ENCODE results near the gene MOGAT3.
A peak's percentile ranks its signal among the peaks of the same experiment; 100 is the strongest.

The MOGAT3 gene

DNA sequence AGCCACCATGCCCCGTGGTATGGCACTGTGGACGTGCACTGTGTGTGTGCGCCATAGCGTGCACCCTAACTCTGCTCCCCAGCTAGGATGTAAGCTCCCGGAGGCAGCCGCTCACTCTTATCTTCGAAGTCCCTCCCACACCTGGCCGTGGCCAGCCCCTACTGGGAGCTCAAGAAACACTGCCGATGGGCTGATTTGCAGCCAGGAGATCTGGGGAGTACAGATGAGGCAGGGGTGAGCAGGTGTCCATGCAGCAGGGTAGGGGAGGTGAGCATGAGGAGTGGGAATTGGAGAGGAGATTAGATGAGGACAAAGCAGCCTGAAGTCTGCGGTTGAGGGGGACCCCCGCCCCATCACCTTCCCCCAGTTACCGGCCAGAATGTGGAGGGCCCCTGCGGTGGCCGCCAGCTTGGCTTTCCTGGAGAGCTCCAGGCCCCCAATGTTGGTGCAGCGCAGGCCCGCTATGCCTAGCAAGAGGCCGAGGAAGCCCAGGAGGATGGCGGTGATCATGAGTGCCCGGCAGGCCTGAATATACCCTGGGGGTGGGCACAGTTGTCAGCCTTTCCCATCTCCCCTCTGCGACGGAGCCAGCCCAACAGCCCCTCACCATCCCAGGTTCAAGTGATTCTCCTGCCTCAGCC lies 33.2 kb upstream of the MOGAT3 start:
- no peak for DNase-seq (ENCODE audit: low spot score)

DNA sequence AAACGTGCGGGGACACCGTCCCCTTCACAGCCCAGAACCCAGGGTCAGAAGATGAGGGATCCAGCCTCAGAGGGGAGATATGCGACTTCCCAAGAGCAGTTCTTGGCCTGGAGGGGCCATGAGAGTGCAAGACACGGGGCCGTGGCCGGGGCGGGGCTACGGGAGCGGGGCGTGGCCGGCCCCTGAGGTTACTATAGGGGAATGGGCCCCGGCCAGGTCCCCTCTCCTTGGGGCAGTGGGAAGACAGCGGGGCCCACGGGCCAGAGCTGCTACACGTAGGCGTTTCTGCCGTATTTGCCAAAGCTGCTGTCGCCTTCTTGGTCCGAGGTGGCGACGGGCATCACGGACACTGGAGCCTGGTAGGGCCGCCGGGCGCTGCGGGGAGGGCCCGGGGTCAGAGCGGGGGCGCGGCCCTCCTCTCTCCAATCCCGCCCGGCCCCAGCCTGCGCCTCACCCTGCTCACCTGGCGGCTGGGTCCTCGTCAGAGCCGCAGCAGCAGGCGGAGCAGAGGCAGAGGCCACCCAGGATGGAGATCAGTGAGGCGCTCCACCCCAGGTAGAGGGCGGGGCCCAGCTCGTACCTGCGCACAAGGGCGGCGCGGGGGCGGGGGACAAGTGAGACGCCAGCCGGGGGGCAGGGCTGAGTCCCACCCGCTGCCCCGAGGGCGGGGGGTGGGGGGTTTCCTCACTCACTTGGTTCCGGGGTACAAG lies 31.5 kb upstream of the MOGAT3 start:
- DNase-seq (ENCODE audit: low spot score): no peak

GRCh38 chr7:101231644-101232043 lies 30.8 kb upstream of the MOGAT3 start:
- DNase-seq (ENCODE audit: low spot score): no peak

GRCh38 chr7:101226721-101227120 lies 25.9 kb upstream of the MOGAT3 start:
- DNase-seq (ENCODE audit: low spot score): no peak

DNA sequence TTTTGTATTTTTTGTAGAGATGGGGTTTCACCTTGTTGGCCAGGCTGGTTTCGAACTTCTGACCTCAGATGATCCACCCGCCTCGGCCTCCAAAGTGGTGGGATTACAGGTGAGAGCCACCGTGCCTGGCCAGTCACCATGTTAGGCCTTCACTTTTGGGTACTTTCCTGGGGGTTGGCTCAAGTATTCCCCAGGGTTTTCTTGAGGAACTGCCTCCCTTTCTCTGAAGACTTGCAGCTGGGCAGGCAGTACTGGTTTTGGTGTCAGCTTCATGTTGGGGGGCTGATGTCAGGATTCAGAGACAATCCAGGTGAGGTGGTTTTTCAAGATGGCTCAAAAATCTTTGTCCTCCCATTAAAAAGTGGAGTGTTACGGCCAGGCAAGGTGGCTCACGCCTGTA lies 24.8 kb upstream of the MOGAT3 start:
- no peak for DNase-seq (ENCODE audit: low spot score)

GRCh38 chr7:101223528-101223927 lies 22.7 kb upstream of the MOGAT3 start:
- DNase-seq (ENCODE audit: low spot score): no peak

DNA sequence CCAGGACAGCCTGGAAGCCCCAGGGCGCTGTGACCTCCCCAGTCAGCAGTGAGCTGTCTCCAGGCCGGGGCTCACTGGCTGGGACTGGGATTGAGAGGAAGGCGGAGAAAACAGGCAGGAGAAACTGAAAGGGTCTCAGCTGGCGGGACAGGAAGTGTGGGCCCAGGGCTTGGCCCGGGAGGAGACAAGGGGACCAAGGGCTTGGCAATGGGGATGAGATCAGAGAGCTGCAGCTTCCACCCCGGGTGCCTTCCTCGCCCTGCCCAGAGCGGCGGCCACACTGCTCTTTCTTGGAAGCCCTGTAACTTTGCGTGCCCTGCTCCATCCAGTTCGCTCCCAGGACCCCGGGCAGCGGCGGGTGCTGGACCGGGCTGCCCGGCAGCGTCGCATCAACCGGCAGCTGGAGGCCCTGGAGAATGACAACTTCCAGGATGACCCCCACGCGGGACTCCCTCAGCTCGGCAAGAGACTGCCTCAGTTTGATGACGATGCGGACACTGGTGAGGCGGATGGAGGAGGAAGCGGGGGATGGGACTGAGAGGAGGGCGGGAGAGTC lies 21.5 kb upstream of the MOGAT3 start:
- DNase-seq (ENCODE audit: low spot score): no peak

GRCh38 chr7:101220295-101220694 lies 19.5 kb upstream of the MOGAT3 start:
- no peak for DNase-seq (ENCODE audit: low spot score)

DNA sequence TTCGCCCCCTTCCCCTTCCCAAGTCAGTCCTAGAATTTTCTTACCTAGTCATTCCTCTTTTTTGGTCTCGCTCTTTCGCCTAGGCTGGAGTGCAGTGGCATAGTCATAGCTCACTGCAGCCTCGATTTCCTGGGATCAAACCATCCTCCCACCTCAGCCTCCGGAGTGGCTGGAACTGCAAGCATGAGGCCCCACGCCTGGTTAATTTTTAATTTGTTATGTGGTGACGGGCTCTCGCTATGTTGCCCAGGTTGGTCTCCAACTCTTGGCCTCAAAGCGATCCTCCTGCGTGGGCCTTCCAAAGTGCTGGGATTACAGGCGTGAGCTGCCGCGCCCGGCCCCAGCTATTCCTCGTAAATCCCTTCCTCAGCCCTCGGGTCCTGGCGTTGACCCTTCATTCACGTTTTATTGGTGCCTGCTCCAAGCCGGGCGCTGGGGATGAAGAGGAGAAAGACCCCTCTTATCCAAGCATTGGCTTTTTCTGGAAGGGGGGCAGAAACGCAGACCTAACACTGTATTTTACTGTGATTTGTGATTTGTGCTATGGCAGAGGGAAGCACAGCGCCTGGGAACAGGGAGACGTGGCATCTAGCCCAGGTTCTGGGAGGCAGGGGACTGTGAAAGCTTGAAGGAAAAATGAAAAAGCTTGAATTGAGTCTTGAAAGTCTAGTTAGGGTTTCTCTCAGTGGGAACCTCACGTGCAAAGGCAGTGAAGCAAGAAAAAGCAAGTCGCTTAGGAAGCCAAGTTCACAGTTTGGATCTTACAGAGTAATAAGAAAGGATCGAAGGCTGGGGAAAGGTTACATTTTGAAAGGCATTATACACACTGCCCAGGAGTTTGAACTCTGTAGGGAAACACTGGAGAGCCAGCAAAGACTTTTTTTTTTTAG lies 17.6 kb upstream of the MOGAT3 start:
- DNase-seq (ENCODE audit: low spot score): no peak

- DNase-seq (ENCODE audit: low spot score): peak; percentile 94
These were observed 16.8 kb upstream of the MOGAT3 start, which contains the start of the genes PLOD3 and ZNHIT1 for GRCh38 chr7:101217388-101218235. PLOD3 (minus strand) TSS chr7:101217581; CDS start chr7:101217274, 307 bp downstream. ZNHIT1 (plus strand) TSS chr7:101218165; CDS start chr7:101218196, 31 bp downstream.

DNA sequence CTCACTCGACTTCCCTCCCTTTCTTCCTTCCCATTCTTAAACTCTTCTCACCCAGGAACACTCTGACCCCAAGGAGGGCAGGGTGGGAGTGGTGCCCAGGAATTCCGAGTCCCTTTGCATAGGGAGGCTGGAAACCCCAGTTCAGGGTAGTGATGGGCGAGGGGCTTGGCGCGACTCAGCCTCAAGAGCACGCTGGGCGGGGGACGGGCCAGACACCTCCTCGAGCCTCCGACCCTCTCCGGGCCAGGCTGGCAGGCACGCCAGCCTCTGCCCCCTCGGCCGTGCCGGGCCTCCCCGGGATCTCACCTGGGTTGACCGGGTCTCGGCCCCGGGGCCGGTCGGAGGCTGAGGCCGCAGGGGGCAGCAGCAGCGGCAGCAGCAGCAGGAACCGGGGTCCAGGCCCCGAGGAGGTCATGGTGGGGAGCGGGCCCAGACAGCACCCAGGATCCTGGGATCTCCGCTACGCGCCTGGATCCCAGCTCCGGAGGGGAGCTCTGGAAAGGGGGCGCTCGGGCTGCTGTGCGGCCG lies 16.1 kb upstream of the MOGAT3 start:
- DNase-seq (ENCODE audit: low spot score): no peak

DNA sequence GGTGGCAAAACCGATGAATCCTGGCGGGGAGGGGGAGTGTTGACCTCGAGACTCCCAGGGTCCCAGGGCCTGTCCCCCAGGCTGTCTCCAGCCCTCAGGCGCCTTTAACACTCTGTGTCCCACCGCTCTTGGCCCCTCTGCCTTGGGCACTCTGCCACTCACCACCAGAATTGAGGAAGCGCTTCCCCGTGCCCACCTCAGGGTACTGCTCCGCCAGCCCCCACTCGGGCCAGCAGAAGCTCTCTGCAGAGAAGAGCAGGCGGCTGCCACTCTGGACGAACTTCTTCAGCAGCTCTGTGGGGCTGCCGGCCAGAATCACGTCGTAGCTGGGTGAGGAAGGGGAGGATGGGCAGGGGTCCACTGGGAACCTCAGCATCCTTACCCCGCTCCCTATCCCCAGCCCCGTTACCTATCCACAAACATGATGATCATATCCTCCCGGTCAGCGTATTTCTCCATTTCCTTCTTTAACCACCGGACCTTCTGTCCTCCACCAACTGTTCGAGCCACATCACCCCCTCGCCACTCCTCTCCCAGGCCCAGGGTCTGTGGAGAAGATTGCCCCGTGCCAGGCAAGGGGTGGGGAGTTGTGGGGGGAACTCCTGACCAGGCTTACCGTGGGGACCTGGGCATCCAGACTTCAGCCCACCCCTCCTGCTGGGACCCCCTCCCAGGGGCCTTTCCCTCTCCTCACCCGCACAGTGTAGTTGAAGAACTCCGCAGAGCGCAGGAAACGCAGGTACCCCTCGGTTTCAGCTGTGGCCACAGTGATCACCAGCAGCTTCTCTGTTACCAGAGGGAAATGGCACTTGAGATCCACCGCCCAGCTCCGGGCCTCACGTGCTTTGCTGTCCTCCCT lies 15.4 kb upstream of the MOGAT3 start:
- DNase-seq (ENCODE audit: low spot score): no peak

DNA sequence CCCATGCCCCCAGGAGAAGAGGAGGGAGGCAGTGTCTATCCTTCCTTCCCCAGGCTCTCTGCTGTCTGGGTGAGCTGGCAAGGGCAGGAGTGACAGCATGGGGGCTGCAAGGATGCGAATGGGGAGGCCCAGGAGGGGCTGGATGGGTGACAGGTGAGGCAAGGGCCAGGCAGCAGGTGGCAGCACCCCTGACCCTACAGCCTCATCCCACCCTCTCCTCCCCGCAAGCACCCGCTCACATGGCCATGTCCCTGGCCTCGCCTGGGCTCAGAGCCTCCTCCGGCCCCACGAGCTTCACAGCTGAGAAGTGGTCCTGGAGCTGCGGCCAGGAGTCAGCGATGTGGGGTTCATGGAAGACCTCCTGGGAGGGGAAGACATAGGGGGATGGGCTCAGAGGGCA lies 11.2 kb upstream of the MOGAT3 start:
- no peak for DNase-seq (ENCODE audit: low spot score)

DNA sequence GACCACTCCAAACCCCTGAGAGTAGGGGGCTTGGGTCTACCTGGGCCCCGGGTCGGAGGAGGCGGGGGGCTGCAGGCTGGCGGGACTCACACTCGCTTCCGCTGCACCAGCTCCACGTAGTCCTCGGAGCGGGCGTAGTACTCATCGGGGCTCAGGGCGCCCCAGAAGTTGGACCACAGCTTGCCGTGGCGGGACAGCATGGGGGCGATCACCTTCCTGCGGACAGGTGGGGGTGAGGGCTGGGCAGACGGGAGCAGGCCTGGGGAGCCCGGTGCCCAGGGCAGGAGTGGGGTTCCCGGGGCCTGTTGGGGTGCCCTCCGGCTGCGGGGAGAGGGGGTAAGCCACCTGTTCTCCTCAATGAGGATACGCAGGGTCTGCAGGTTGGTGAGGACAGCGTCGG lies 10.7 kb upstream of the MOGAT3 start:
- no peak for DNase-seq (ENCODE audit: low spot score)

DNA sequence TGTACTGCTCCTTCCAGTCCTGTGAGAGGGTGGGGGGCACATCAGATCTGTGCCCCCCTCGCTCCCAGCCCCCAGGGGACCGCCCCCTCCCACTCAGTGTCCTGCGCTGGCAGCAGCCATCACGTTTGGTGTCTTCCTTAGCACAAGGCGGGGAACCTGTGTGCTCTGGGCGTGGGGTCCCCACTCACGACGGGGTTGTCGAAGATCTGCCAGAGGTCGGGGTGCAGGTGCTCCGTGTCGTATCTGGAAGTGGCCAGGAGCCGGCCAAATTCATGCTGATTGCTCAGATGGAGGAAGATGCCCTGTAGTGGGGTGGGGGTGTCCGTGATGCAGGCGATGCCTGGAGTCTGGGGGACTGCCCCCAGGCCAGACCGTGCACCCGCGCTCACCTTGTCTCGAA lies 9.3 kb upstream of the MOGAT3 start:
- no peak for DNase-seq (ENCODE audit: low spot score)

- no peak for DNase-seq (ENCODE audit: low spot score)
These were observed 8.0 kb upstream of the MOGAT3 start for GRCh38 chr7:101208794-101209193.

- no peak for DNase-seq (ENCODE audit: low spot score)
These were observed 6.6 kb upstream of the MOGAT3 start for GRCh38 chr7:101207459-101207858.

DNA sequence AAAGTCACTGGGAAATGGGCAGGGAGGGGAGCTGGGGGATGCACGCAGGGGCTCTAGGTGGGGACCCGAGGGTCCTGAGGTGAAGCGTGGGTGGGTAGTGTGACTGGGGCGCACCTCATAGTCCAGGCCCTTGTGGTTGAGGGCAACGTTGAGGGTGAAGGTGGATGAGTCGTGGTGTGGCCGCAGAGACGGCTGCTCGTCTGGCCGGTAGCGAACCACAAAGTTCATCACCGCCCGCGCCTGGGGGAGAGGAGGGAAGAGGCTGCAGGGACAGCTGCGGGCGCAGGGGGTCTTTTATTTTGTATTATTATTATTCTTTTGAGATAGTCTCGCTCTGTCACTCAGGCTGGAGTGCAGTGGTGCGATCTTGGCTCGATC lies 5.8 kb upstream of the MOGAT3 start:
- DNase-seq (ENCODE audit: low spot score): no peak

DNA sequence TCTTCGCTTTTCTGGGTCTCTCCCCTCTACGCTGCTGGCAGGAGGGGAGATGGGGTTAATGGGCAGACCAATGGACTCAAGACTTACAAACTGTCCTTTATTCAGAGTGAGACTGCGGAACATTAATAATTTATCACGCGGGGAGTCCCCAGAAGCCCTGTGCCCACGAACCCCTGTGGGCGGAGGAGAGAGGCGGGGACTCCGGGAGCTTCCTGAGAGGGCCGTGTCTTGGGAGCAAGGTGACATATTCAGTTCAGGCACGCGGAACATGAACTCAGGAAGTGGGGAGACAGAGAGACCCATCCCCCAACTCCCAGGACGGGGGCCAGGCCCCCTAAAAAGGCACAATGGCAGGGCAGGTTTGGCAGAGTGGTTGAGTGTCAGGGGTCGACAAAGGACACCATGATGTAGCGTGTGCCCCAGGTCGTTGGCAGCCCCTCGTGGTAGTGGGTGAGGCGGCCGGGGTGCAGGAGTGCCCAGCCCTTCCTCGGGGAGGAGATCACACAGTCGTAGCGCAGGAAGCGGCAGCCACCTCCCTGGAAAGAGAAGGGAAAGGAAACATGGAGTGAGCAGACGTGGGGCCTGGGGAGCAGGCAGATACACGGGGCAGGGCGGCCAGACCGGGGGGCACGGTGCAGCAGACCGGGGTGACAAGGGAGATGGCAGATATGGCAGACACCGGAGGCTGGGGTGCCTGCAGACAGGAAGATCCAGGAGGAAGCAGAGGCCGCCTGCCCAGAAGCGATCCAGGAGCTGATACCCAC lies 5.2 kb upstream of the MOGAT3 start:
- no peak for DNase-seq (ENCODE audit: low spot score)

All from left forelimb (tissue), 1 donor.